ENCODE data around the gene CA10.

CA10 gene

DNA sequence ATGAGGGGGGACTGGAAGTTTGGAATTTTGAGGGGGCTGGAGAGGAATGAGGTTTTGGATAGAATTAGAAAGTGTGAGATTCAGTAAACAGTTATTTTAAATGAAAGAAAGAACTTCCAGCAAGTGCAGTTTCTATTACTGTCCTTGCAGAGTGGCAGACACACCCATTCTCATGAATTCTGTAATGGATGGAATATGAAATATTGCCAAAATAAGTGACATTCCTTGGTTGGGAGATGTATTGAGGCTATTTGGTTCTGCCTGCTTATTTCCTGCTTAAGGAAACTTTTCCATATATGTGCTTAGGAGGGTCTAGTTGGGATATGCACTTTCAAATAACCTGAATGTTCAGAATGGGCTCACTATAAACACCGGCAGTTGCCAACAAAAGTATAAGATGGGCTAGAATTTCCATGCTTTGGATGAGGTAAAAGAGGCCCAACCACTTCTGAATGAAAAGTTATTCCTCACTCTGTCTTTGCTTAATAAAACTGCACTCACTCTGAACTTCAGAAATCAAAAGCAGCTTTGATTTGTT lies 434.4 kb downstream of the CA10 start:
- no peak for DNase-seq (ENCODE audit: low read depth)

GRCh38 chr17:51722994-51723393 lies 435.5 kb downstream of the CA10 start:
- no peak for DNase-seq (ENCODE audit: low read depth)

DNA sequence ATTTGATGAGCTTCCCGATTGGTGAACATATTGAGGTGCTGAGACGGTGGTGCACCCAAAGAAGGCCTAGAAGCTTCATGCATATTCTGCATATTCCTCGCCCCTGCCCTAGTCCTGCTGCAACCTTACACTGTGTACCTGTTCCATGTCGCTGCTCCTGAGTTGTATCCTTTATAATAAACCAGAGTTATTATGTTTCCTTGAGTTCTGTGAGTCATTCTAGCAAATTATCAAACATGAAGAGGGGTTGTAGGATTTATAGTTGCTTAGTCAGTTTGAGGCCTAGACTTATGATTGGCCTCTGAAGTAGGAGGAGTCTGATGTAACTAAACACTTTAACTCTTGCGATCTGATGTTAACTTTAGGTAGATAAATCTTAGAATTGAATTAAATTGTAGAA lies 436.8 kb downstream of the CA10 start:
- DNase-seq (ENCODE audit: low read depth): no peak

DNA sequence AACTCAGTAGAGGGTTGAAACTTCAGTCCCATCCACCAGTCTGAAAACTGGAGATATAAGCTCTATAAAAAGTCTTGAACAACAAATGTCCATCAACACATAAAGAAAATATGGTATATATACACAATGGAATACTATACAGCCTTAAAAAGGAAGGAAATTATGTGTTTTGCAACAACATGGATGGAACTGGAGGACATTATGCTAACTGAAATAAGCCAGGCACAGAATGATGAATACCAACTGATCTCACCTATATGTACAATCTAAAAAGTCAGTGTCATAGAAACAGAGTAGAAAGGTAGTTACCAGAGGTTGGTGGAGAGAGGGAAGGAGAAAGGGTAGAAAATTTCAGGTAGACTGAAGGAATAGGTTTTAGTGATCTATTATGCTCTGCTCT lies 438.1 kb downstream of the CA10 start:
- no peak for DNase-seq (ENCODE audit: low read depth)

DNA sequence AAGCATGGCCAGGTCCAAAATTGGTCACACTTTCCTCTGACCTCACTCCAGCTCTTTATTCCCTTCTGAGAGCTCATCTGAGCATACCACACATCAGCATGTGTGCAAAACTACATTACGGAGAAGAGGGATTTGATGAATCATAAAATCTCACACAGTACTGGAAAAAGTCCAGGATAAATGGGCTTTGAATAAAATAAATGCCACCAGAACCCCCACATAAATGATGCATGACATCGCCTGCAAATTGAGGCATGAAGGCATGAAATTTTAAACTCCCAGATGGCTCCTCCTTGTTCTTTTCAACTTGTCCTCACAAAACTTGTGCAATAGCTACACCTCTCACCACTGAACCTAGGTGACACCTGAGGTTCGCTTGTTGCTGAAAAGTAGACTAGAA lies 439.5 kb downstream of the CA10 start:
- no peak for DNase-seq (ENCODE audit: low read depth)

- DNase-seq (ENCODE audit: low read depth): no peak
Observed at GRCh38 chr17:51711581-51711980, 446.9 kb downstream of the CA10 start.

- DNase-seq (ENCODE audit: low read depth): no peak
Observed at GRCh38 chr17:51710634-51710979, 447.9 kb downstream of the CA10 start.

DNA sequence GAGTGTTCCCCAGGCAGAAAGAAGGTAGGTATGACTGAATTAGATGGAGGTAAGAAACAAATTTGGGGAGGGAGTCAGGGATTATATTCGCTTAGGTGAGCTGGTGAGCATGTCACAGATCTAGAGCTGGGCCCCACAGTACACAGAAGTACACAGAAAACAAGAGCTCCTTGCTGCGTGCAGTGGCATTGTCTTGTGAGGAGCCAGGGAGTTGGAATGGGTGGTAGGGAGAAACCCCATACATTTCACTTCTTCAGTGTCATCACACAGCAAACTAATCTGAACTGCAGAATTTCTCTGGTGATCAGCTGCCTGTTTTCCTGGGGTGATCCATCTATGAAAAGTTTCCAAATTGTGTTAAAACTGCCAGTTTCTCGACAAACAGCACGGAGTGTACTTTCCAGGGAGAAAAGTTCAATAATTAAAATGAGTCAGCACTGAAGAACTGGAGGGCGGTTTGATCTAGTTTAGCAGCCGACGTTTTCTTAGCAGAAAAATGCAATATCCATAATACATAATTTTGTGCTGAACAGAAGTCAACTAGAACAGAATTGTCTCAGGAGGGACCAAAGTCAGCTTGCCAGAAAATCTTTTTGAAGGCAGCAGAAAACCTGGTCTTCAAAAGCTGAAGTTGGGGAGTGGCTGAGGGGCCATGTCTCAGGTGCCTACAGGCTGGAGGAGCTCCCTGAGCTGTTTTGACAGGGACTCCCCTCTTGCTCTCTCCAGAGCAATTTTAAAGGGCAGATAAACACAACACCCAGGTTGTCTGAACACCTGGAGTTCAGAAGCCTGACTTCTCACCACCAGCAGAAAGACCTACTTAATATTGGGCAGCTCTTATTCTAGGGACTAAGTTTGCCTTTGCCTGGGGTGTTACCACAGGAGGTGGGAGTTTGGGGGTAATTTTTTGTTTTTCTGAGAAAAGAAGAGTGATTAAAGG lies 448.6 kb downstream of the CA10 start:
- DNase-seq (ENCODE audit: low read depth): no peak

DNA sequence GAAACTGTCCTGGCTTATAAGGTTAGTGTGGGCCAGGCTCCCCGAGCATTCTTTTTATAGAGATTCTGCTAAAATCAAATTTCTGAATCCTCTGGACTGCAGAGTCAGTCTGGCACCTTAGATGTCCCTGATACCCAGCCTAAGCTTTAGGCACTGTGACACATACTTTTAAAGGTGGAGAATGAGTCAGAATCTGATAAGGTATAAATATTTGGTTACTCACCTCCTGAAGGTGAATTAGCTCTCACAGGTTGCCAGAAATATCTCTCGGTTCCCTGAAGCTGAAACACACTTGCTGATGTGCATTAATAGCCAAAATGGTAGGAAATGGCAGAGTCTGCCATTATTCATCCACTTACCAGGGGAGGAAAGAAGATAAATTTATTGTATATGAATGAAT lies 451.3 kb downstream of the CA10 start:
- no peak for DNase-seq (ENCODE audit: low read depth)

- DNase-seq (ENCODE audit: low read depth): no peak
Observed at GRCh38 chr17:51706093-51706492, 452.4 kb downstream of the CA10 start.

DNA sequence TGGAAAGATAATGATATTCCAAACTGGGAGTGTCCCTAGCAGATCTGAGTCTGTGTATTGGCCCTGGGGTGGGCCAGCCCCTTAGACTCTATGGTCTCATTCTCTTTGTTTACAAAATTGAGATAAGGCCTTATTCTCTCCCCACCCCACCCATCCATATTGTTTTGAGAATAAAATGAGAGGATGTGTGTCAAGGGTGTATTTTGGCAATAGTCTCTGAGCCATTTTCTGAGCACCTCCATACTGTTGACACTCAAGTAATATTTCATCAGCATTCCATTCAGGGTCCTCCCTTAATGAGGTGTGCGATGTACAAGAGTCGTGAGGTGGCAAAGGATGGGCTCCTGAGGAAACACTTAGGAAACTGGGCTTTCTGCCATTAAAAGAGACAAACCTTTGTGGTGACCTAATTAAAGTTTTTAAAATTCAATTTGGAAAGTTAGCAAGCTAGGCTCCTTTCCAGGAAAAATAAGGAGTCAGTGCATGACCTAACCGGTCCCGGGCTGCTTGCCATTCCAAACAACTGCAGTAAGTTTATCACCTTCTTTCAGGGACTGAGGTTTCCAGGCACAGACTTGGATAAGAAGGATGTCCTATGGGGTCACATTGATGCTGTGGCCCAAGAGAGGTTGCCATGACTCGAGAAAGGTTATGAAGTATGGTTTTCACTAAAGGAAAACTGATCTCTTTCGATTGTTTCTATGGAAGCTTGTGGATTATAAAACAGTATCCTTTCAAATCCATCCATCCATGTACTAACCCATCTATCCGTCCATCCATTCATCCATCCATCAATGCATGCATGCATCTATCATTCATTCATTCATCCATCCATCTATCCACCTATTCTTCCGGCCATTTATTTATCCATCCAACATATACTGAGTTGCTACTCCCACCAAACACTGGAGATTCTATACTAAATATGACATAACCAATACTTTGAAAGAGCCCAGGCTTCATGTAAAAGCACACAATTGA lies 454.9 kb downstream of the CA10 start:
- peak; percentile 8 for DNase-seq (ENCODE audit: low read depth)

GRCh38 chr17:51702963-51703360 lies 455.6 kb downstream of the CA10 start:
- no peak for DNase-seq (ENCODE audit: low read depth)

GRCh38 chr17:51701501-51701900 lies 457.0 kb downstream of the CA10 start:
- no peak for DNase-seq (ENCODE audit: low read depth)

DNA sequence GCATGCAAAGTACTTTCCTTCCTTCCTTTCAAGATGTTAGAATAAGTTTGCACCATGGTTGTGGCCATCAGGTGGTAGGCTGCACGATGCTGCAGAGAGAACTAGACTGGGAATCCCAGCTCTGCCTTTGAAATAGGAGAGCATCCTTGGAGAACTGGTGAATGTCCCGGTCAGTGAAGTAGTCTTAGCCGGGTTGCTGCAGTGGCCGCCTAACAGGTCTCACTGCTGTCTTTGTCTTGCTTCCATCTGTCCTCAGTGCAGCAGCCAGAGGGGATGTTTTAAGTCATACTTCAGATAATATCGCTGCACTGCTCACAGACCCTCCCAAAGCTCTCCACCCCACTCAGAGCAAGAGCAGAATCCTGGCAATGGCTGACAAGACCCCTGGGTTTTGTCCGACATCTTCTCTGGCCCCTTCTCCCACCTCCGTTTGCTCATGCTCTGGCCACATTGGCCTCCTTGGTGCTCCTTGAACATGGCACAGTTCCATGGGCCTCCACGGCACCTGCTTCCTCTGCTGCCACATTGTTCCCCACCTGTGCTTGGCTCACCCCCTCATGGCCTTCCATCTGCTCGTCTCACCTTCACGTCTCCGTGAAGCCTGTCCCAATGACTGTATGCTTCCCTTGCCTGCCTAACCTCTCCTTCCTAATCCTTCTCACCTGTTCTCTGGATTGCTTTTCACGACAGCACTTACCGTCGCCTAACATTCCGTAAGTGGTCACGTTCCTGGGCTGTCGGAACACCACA lies 458.3 kb downstream of the CA10 start:
- no peak for DNase-seq (ENCODE audit: low read depth)

DNA sequence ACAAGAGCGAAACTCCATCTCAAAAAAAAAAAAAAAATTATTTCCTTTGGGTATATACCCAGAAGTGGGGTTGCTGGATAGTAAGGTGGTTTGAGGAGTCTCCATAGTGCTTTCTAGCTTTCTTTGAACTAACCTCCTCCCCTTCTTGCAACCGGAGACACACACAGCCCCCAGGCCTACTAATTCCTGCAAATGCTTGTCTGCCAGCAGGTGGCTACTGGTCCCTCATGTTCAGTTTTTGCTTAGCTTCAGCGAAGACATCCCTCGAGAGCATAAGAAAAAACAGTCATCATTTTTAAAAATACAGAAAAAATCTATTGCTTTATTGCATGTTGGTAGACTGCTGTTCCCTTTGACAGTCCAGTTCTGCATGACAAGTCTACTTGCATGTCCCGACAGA lies 459.2 kb downstream of the CA10 start:
- DNase-seq (ENCODE audit: low read depth): no peak

- DNase-seq (ENCODE audit: low read depth): no peak
Observed at GRCh38 chr17:51692917-51693316, 465.6 kb downstream of the CA10 start.

DNA sequence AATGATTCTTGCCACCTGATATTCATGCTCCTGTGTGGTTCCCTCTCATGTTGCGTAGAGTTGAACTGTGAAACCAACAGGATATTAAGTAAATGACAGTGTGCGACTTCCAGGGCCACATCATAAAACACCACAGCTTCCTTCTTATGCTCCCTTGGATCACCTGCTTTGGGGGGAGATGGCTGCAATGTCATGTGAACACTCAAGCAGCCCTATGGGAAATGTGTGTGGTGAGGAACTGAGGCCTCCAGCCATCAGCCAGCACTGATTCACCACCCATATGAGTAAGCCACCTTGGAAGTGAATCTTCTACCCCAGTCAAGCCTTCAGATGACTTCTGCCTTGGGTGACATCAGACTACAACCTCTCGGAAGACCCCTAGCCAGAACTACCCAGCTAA lies 470.6 kb downstream of the CA10 start:
- DNase-seq (ENCODE audit: low read depth): no peak

GRCh38 chr17:51685287-51685909 lies 473.1 kb downstream of the CA10 start:
- no peak for DNase-seq (ENCODE audit: low read depth)

GRCh38 chr17:51684214-51684613 lies 474.3 kb downstream of the CA10 start:
- no peak for DNase-seq (ENCODE audit: low read depth)

DNA sequence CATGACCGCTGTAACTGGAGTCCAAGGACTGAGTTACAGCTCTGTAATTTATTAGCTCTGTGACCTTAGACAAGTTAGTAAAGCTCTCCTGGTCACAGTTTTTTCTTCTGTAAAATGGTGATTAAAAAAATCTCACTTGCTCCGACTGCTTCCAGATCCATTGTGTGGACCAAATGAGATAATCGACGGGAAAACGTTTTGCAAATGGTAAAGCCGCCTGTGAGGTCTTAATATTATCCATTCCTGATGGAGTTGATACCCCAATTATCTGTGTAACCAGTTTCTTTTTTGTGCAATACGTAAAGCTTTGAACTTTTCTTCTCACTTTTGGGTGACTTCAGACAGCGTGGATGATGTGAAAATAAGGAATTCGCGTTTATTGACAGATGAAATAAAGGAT lies 475.2 kb downstream of the CA10 start:
- no peak for DNase-seq (ENCODE audit: low read depth)

GRCh38 chr17:51682115-51682514 lies 476.4 kb downstream of the CA10 start:
- no peak for DNase-seq (ENCODE audit: low read depth)

DNA sequence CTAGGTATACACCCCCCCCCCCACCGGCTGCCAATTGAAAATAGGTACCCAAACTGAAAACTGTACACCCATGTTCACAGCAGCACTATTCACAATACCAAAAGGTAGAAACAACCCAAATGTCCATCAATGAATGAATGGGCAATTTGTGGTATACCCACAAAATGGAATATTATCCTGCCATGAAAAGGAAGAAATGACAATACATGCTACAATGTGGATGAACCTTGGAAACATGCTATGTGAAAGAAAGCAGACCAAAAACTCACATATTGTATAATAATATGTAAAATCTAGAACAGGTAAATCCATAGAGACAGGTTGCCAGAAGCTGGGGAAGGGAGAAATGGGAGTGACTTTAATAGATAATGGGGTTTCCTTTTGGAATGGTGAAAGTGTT lies 480.6 kb downstream of the CA10 start:
- no peak for DNase-seq (ENCODE audit: low read depth)

Data from iris pigment epithelial cell (primary cell).